Right hindlimb (tissue), 1 donor: ENCODE results near the gene CLEC19A.

ENCODE experiments used
- DNase-seq: peaks from one replicate; pipeline ENCODE4 v3.0.0-alpha.2; 2018

Gene CLEC19A

DNA sequence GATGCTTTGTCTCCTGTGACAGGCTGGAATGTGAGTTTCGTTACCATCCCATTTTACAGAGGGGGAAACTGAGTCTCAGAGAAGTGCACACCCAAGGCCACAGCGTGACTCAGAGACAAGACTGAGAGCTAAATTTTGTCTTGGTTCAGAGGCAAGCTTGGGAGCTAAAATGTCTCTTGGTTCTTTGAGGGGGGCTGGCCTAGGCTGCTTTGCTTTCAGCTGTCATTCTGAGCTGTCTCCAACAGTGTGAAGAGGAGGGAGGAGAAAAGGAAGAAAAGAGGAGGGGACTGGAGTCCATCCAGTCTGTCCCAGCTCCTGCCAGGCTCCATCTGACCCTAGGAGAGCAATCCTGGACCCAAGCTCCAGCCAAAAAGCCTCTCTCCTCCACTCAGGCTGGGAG is at the start of gene CLEC19A:
Gene CLEC19A (plus strand): TSS at position 301 of the 400 bp plus-strand sequence. CDS start 121 bp downstream, outside the sequence.
- no peak for DNase-seq

GRCh38 chr16:19235886-19236285 is 49.6 kb upstream of the CLEC19A start:
- no peak for DNase-seq

- no peak for DNase-seq
These were observed 48.8 kb upstream of the CLEC19A start for GRCh38 chr16:19236561-19237209.

- no peak for DNase-seq
These were observed 47.1 kb upstream of the CLEC19A start for GRCh38 chr16:19238406-19238805.

- DNase-seq: no peak
These were observed 45.9 kb upstream of the CLEC19A start for GRCh38 chr16:19239511-19240155.

DNA sequence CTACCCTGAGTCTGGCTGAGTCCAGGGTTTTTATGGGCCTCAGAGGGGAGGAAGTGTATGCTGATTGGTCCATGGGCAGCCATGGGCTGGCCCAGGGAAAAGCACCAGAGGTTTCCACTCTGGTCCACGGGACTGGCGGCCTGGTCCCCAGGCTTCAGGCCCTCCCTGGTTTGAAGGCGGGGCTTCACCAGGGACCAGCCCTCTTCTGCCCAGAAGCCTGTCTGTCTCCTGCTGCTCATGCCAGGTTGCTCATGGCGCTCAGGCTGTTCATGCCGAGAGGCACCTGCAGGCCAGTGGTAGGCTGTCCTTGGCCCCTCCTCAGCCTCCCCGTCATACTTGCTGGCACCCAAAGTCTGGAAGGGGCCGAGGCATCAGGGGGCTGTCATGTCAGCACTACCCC is 45.0 kb upstream of the CLEC19A start:
- no peak for DNase-seq

- no peak for DNase-seq
These were observed 44.0 kb upstream of the CLEC19A start for GRCh38 chr16:19241512-19241911.

DNA sequence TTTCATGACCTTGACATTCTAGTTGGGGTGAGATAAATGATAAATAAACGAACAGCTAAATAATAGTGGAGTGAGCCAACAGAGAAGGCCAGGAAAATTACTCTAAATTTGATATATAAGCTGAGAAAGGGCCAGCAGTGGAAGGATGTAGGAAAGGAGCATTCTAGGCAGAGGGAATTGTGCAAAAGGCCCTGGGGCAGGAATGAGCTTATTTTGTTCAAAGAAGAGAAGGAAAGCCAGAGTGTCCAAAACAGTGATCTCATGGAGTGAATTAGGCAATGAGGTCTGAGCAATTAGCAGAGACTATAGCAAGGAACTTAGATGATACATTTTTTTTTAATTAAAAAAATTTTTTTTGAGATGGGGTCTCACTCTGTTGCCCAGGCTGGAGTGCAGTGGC is 43.3 kb upstream of the CLEC19A start:
- no peak for DNase-seq

DNA sequence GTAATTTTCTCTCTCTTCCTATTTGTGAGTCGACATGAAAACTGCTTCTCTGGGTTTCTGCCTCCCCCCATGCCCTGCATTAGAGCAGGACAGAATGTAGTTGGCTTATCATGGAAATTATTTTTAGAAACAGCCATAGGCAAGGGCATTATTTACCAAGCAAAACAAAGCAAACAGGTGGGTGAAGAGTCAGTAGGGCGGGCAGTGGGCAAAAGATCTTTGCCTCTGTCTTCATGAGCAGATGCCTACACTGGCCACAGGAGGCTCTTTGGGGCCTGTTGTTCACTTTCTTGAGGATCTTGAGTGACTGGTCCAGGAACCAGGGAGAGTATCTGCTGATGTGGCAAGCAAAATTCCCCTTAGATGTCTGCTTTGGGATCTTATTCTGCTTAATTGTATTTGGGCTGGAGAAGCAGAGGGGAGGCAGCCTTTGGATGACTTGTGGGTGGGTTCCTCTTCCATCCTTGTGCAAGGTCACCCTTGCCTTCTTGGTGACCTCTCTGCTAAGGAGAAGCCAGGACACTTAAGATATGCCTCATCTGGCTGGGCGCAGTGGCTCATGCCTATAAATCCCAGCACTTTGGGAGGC is 42.5 kb upstream of the CLEC19A start:
- DNase-seq: no peak

DNA sequence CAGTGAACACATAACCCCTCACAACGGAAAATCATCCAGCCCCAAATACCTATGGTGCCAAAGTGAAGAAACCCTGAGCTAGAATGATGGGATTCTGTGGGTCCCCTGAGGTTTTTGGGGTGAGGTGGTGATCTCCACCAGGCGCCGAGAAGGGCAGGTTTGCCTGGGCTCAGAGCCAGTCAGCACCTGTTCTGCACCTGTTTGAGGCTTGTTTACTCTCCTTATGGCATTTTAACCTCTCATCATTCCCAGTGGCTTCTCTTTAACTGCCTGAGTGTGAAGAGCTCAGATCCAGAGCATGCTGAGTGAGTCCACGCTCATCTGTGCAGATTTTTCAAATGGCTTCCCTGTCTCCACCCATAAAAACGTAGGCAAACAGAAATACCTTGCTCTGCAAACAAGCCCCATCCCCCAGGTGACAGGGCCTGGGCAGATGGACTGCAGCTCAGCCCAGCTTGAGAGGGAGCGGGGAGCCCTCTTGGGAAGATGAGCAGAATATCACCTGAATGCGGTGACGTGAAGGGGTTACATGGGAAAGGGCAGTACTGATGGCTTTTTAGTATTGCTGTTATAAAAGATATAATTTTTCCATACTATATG is 40.1 kb upstream of the CLEC19A start:
- no peak for DNase-seq

DNA sequence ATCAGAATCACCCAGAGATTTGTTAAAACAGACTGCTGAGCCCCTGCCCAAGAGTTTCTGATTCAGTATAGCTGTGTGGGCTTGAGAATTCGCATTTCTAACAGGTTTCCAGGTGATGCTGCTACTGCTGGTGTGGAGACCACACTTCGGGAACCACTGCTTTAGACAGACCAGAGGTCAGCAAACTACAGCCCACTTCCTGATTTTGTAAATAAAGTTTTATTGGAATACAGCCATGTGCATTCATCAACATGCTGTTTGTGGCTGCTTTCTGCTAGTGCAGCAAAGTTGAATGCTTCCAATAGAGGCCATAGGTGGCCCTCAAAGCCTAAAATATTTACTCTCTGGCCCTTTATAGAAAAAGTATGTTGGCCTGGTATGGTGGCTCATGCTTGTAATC is 32.6 kb upstream of the CLEC19A start:
- no peak for DNase-seq

DNA sequence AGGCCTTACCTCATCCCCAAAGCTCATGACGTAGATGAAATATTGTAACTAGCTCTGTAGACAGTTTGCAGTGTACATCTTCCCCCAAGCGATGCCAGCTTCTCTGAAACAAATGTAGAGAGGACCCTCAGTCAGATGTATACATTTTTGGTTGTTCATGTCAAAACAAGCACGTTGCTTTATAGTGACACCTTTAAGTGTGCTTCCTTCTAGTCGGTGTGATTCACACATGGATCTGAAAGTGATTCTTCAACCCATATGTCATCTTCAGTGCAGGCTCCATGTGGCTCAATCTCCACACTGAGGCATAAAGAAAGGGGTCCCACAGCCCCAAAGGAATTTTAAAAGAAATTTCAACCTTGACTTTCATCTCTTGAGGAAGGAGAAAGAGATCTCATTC is 30.9 kb upstream of the CLEC19A start:
- no peak for DNase-seq

GRCh38 chr16:19264123-19264673 is 21.3 kb upstream of the CLEC19A start:
- no peak for DNase-seq

DNA sequence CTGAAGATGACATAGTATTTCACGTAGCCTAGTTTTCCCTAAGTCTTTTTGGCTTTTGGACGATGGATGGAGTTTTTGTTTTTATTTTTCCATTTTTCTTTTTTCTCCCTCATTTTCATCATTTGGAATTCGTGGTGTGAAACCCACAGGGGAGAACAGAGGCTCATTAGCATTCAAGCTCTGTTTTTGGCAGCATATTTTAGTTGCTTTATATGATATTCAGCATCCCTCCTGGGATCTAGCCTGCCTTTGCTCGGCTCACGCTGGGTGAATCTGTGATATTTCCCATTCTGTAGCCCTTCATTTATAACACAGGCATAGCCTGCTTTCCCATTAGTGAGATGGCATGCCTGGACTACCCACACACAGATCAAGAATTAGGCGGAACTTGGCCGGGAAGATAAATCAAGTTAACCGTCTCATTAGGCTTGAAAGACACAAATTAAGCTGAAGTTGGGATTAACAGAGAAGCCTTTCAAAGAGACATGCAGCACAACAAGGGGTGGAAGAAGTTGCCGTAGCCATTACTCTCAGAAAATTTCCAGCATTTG is 20.1 kb upstream of the CLEC19A start:
- no peak for DNase-seq

DNA sequence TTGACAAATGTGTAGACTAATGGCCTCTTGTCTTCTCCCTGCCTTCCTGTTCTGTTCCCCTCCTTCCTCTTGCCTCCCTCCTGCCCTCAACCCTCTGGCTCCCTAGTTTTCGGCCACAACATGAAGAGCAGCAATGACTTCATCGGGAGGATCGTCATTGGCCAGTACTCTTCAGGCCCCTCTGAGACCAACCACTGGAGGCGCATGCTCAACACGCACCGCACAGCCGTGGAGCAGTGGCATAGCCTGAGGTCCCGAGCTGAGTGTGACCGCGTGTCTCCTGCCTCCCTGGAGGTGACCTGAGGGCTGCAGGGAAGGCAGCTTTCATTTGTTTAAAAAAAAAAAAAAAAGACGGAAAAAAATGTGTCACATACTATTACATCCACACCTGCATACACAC is 18.8 kb upstream of the CLEC19A start:
- DNase-seq: no peak

- DNase-seq: no peak
These were observed 16.4 kb upstream of the CLEC19A start for GRCh38 chr16:19269098-19269497.

DNA sequence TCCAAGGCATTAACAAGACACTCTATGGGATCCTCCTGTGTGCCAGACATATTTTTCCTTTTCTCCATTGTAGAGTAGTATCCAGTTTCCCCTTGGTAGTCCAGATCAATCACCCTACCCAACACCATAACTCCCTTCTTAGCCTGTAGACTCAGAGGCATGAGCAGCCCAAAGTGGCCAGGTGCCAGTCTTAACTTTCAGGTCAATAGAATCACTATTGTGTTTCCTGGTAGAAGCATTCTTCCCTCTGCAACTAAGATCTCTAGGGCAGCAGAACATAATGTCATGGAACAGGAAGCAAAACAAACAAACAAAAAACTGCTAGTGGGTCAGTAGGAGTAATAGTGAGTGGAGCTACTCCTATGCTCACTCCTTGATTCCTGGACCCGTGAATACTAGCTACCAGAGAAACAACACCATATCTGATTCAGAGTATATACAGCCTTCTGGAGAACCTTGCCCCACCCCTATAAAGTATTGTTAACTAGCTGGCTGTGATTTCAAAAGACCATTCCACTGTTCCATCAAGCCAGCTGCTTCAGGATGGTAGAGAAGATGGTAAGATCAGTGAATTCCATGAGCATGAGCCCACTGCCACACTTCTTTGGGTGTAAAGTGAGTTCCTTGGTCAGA is 11.2 kb upstream of the CLEC19A start:
- DNase-seq: no peak

- DNase-seq: no peak
These were observed 7.1 kb upstream of the CLEC19A start for GRCh38 chr16:19278403-19278802.

- DNase-seq: no peak
These were observed 4.3 kb upstream of the CLEC19A start for GRCh38 chr16:19281246-19281645.

- DNase-seq: no peak
These were observed 3.4 kb upstream of the CLEC19A start for GRCh38 chr16:19282101-19282500.

GRCh38 chr16:19283637-19284036 is 1.9 kb upstream of the CLEC19A start:
- DNase-seq: no peak

GRCh38 chr16:19284207-19284606 is 1.3 kb upstream of the CLEC19A start:
- DNase-seq: peak; percentile 55

DNA sequence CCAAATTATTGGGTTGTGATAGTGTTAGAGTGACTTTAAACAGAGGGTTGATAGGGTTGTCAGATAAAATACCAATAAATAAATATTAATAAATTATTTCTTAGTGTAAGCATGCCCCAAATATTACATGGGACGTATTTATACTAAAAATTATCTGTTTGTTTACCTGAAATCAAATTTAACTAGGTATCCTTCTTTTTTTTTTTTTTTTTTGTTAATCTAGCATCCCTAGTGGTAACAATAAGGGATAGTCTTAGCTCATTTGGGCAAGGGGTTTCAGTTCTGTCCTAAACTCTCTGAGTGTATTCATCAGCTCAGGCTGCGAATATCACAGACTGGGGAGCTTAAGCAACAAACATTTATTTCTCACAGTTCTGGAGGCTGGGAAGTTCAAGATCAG is 1.3 kb downstream of the CLEC19A start:
- DNase-seq: no peak
